Nephron (organoid): ENCODE data around the gene ALPP.

ENCODE experiments used
- H3K27ac Mint-ChIP-seq, 3 experiments: 2 replicates each; pipeline ENCODE4 v1.8.0; 2020; ENCODE audit warnings: mixed read lengths in 3 of 3, mild to moderate bottlenecking in 2 of 3, moderate library complexity in 1 of 3
- H3K27me3 Mint-ChIP-seq: 2 replicates; pipeline ENCODE4 v1.8.0; 2021; ENCODE audit warnings: low read depth, mild to moderate bottlenecking, moderate library complexity, mixed read lengths
- H3K36me3 Mint-ChIP-seq: 2 replicates; pipeline ENCODE4 v1.8.0; 2020; ENCODE audit warnings: low read depth, mixed read lengths
- H3K4me1 Mint-ChIP-seq: 2 replicates; pipeline ENCODE4 v1.8.0; 2020; ENCODE audit warnings: mixed read lengths
- H3K4me3 Mint-ChIP-seq, 3 experiments: 2 replicates each; pipeline ENCODE4 v1.8.0; 2020; ENCODE audit warnings: mild to moderate bottlenecking in 3 of 3, mixed read lengths in 3 of 3, moderate library complexity in 2 of 3
- H3K9me3 Mint-ChIP-seq: 2 replicates; pipeline ENCODE4 v1.8.0; 2020; ENCODE audit warnings: mixed read lengths
- CTCF ChIP-seq, 3 experiments: fragments of 200-600 bp; sonication (generic); IDR thresholded peaks; one replicate each; pipeline ENCODE4 v1.5.0; 2021; ENCODE audit warnings: antibody characterized with exemption in 3 of 3; ENCODE audit not compliant: unreplicated experiment in 3 of 3

The ALPP gene

GRCh38 chr2:232347369-232347768, 31.2 kb upstream of the ALPP start:
- peaks cover 4% of the 10 kb centered on the region for H3K27me3 Mint-ChIP-seq
- H3K36me3 Mint-ChIP-seq = no peaks in the 10 kb centered on the region
- no peaks in the 10 kb centered on the region for H3K4me1 Mint-ChIP-seq
- TF ChIP-seq CTCF (IDR thresholded peaks at IDR 0.05; ENCODE audit: unreplicated experiment in 3 of 3) = no peak
- H3K4me3 Mint-ChIP-seq = no peak overlapping the region
- H3K9me3 Mint-ChIP-seq = peaks cover 6% of the 10 kb centered on the region
- H3K27ac Mint-ChIP-seq = no peak overlapping the region

GRCh38 chr2:232348936-232349335, 29.6 kb upstream of the ALPP start:
- no peaks in the 10 kb centered on the region for H3K36me3 Mint-ChIP-seq
- no peaks in the 10 kb centered on the region for H3K4me1 Mint-ChIP-seq
- H3K9me3 Mint-ChIP-seq = peaks cover 6% of the 10 kb centered on the region
- no peak overlapping the region for H3K4me3 Mint-ChIP-seq
- no peak for TF ChIP-seq CTCF (IDR thresholded peaks at IDR 0.05; ENCODE audit: unreplicated experiment in 3 of 3)
- no peak overlapping the region for H3K27ac Mint-ChIP-seq
- peaks cover 10% of the 10 kb centered on the region for H3K27me3 Mint-ChIP-seq

- Mint-ChIP-seq H3K36me3 (no peaks in the 10 kb centered on the region), H3K4me3 (no peak overlapping the region), H3K27me3 (peaks cover 10% of the 10 kb centered on the region), H3K27ac (no peak overlapping the region), H3K4me1 (no peaks in the 10 kb centered on the region), H3K9me3 (peaks cover 6% of the 10 kb centered on the region)
- no peak for TF ChIP-seq CTCF (IDR thresholded peaks at IDR 0.05; ENCODE audit: unreplicated experiment in 3 of 3)
These were observed 29.0 kb upstream of the ALPP start for GRCh38 chr2:232349546-232349945.

- peaks cover 10% of the 10 kb centered on the region for H3K27me3 Mint-ChIP-seq
- H3K36me3 Mint-ChIP-seq = no peaks in the 10 kb centered on the region
- H3K9me3 Mint-ChIP-seq = peaks cover 6% of the 10 kb centered on the region
- H3K27ac Mint-ChIP-seq = no peak overlapping the region
- H3K4me1 Mint-ChIP-seq = no peaks in the 10 kb centered on the region
- H3K4me3 Mint-ChIP-seq = no peak overlapping the region
- no peak for TF ChIP-seq CTCF (IDR thresholded peaks at IDR 0.05; ENCODE audit: unreplicated experiment in 3 of 3)
These were observed 28.5 kb upstream of the ALPP start for GRCh38 chr2:232349946-232350635.

GRCh38 chr2:232350804-232351685, 27.5 kb upstream of the ALPP start:
- Mint-ChIP-seq H3K27me3 (peaks cover 10% of the 10 kb centered on the region), H3K36me3 (no peaks in the 10 kb centered on the region), H3K4me1 (no peaks in the 10 kb centered on the region), H3K27ac (no peak overlapping the region), H3K9me3 (peaks cover 6% of the 10 kb centered on the region), H3K4me3 (no peak overlapping the region)
- no peak for TF ChIP-seq CTCF (IDR thresholded peaks at IDR 0.05; ENCODE audit: unreplicated experiment in 3 of 3)
